Fibroblast of lung (primary cell): Measurements from ENCODE around the gene RIT2.

Source experiments
- CTCF ChIP-seq, 2 donors: IDR thresholded peaks in 1 of 2; conservative IDR thresholded peaks in 1 of 2; 1 replicate in 1 of 2; 2 replicates in 1 of 2; pipeline ENCODE4 v1.5.1; 2011 to 2012; ENCODE audit warnings: low read length in 2 of 2, control low read depth in 1 of 2, inconsistent platforms in 1 of 2, low read depth in 1 of 2, mild to moderate bottlenecking in 1 of 2
- EZH2 ChIP-seq: IDR thresholded peaks from 2 replicates; pipeline ENCODE4 v1.5.1; 2012; ENCODE audit warnings: low read length, control low read depth, mild to moderate bottlenecking; ENCODE audit errors: missing control alignments

- TF ChIP-seq CTCF (conservative IDR thresholded peaks at IDR 0.05 in 1 of 2, IDR thresholded peaks at IDR 0.05 in 1 of 2; ENCODE audit: low read depth in 1 of 2, low read length in 2 of 2), result no peak
- TF ChIP-seq EZH2, result no peak
These were observed 54.2 kb downstream of the RIT2 start for GRCh38 chr18:43061318-43061717.
